ENCODE data around the gene ZFP1. TPM values are rescaled to one million over a fixed set of nuclear protein-coding genes. Genes with fewer than 3 reads are reported as not detected.

ZFP1 gene
- total RNA-seq = 14.4 and 18.0 TPM in 2 replicates
- 5.0 and 9.4 TPM in 2 replicates for polyA plus RNA-seq

DNA sequence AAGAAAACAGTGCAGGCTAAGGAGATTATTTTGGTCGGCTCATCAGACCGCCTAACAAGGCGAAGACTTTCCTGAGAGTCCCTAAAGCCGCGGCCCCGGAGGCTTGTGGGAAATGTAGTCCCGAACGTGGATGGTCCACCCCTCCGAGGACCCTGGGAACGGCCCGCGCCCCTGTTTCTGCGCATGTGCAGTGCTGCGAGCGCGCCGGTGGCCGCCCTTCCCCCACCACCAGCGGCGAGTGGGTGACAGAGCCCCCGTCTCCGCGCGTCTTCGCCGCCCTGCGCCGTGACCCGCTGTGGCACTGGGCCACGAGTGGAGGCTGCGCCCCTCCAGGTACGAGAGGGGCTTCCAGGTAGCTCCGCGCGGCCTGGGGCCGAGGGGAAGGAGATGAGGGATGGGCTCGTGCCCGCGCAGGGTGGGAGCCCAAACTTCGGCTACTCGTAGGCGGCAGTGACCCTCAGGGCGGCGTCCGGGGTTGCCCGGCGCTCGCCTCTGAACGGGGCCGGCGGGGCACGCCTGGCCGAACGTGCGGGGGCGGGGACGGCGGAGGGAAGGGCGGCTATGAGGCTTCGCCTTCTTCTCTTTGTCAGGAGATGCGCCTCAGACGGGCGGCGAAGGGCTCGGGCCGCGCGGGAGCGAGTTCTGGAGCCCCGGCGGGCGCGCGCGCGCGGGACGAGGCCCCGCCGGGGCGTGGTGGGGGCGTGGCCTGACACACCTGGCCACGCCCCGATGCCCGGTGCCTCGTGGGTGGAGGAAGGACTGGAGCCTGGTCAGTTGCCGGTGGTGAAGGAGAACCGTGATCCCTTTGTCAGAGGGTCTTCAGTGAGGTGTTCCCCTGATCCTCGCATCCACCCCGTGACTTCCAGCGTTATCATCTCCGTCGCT is at the start of gene ZFP1:
Gene ZFP1 (plus strand): TSS at position 214 of the 885 bp plus-strand sequence. CDS start 4,428 bp downstream, outside the sequence.
- H3K4me1 ChIP-seq (ENCODE audit: insufficient read depth) = peaks cover 6% of the 10 kb centered on the region
- H3K27ac ChIP-seq = peak within 1 kb of the TSS; percentile 97
- no peaks in the 10 kb centered on the region for H3K36me3 ChIP-seq (replicated peaks; ENCODE audit: insufficient read depth, low read depth)
- peaks cover 46% of the 10 kb centered on the region for H3K79me2 ChIP-seq
- H3K27me3 ChIP-seq = no peaks in the 10 kb centered on the region
- peak within 1 kb of the TSS; percentile 85 for H3K4me3 ChIP-seq
- H3K9me2 ChIP-seq (replicated peaks; ENCODE audit: insufficient read depth) = no peaks in the 10 kb centered on the region
- TF ChIP-seq EZH2 (IDR thresholded peaks at IDR 0.05; ENCODE audit: borderline replicate concordance) = no peak
- no peak for TF ChIP-seq EZH2phosphoT487 (IDR thresholded peaks at IDR 0.05; ENCODE audit: low read depth, severe bottlenecking, unreplicated experiment)
- TF ChIP-seq, protein P1, sequence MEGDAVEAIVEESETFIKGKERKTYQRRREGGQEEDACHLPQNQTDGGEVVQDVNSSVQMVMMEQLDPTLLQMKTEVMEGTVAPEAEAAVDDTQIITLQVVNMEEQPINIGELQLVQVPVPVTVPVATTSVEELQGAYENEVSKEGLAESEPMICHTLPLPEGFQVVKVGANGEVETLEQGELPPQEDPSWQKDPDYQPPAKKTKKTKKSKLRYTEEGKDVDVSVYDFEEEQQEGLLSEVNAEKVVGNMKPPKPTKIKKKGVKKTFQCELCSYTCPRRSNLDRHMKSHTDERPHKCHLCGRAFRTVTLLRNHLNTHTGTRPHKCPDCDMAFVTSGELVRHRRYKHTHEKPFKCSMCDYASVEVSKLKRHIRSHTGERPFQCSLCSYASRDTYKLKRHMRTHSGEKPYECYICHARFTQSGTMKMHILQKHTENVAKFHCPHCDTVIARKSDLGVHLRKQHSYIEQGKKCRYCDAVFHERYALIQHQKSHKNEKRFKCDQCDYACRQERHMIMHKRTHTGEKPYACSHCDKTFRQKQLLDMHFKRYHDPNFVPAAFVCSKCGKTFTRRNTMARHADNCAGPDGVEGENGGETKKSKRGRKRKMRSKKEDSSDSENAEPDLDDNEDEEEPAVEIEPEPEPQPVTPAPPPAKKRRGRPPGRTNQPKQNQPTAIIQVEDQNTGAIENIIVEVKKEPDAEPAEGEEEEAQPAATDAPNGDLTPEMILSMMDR (IDR thresholded peaks at IDR 0.05; ENCODE audit: poor library complexity) = no peak
- DNase-seq (ENCODE audit: low spot score) = peak; percentile 96
- no peaks in the 10 kb centered on the region for H4K20me1 ChIP-seq (ENCODE audit: insufficient read depth, poor library complexity, severe bottlenecking)
- WGBS (ENCODE audit: low lambda C conversion rate, missing lambda C conversion rate) = 1% methylated on average over 52 of the region's 93 CpGs
- H3K9me3 ChIP-seq (ENCODE audit: low read depth) = peaks cover 19% of the 10 kb centered on the region
- H2AFZ ChIP-seq = peak within 1 kb of the TSS; percentile 86
- H3K4me2 ChIP-seq = peak within 1 kb of the TSS; percentile 82

DNA sequence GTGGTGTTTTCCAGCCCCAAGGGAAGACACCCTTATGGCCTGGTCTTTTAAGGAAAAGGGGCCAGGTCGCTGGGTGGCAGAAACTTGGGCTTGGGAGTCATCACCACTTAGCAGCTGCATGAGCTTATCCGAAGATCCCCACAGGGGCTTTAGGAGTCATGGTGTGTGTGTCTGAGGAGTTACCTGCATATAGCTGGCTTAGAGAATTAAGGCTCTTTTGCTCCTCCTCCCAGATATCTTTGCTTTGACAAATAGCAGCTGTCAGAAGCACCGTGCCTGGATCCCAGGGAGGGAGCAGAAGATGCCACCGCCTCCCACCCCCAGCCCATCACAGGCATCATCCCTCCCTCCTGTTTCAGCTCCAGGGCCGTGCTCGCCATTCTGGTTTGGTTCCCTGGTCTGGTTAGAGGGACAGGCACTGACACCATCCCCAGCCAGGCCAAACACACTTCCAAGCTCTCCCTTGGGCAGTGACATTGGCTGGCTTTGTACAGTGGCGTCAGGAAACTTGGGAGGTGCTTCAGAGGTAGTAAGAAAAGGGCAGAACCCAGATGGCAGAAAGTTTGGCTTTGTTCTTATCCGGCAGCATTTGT is 49.2 kb upstream of the ZFP1 start:
- Histone ChIP-seq H3K27ac (no peak overlapping the region), H3K79me2 (peaks cover 38% of the 10 kb centered on the region), H3K36me3 (replicated peaks; ENCODE audit: insufficient read depth, low read depth) (no peaks in the 10 kb centered on the region), H3K4me2 (no peak overlapping the region), H3K27me3 (no peaks in the 10 kb centered on the region), H2AFZ (no peak overlapping the region), H3K4me1 (ENCODE audit: insufficient read depth) (peaks cover 5% of the 10 kb centered on the region), H4K20me1 (ENCODE audit: insufficient read depth, poor library complexity, severe bottlenecking) (peaks cover 8% of the 10 kb centered on the region), H3K9me2 (replicated peaks; ENCODE audit: insufficient read depth) (no peaks in the 10 kb centered on the region), H3K9me3 (ENCODE audit: low read depth) (no peaks in the 10 kb centered on the region), H3K4me3 (no peak overlapping the region)
- TF ChIP-seq, protein P1 (IDR thresholded peaks at IDR 0.05; ENCODE audit: poor library complexity) = no peak
- no peak for TF ChIP-seq EZH2phosphoT487 (IDR thresholded peaks at IDR 0.05; ENCODE audit: low read depth, severe bottlenecking, unreplicated experiment)
- no peak for TF ChIP-seq EZH2 (IDR thresholded peaks at IDR 0.05; ENCODE audit: borderline replicate concordance)
- WGBS (ENCODE audit: low lambda C conversion rate, missing lambda C conversion rate) = 67% methylated on average over 8 of the region's 8 CpGs
- no peak for DNase-seq (ENCODE audit: low spot score)

DNA sequence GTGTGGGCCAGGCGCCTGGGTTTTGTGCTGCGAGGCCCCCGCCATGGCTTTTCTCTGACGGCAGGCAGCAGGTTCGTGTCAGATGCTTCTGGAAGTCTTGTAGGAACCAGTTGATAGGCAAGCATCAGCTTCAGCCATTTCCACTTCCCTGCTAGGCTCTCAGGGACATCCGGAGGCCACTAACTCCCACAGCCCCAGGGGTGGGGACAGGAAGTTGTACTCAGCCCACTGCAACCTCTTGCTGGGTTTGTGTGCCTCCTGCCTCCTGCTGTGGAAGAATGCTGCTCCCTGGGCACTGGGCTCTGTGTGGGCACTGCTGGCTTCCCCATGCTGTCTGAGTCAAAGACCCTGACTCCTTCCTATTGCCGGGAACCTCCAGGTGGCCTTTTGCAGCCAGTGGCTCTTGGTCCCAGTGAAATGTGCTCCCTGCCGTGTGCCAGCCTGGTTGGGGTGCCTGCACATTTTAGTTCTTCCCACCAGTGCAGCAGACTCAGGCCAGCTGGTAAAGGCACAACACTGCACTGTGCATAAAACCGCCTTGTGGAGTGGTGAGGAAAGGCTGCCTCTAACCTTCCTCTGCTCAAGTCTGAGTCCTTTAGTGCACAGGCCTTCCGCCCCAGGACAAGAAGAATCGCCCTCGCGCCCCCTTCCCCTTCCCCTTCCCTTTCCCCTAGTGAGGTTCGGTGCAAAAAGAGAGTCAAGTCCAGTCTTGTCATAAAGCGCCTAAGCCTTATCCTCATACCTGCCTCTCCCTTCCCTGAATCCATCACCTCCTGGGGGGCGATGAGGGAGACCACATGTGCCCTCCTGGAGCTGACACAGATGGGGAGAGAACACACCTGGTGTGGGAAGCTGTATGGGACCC is 48.4 kb upstream of the ZFP1 start:
- Histone ChIP-seq H3K4me3 (no peak overlapping the region), H3K9me3 (ENCODE audit: low read depth) (no peaks in the 10 kb centered on the region), H3K4me1 (ENCODE audit: insufficient read depth) (peaks cover 5% of the 10 kb centered on the region), H3K9me2 (replicated peaks; ENCODE audit: insufficient read depth) (no peaks in the 10 kb centered on the region), H4K20me1 (ENCODE audit: insufficient read depth, poor library complexity, severe bottlenecking) (peaks cover 11% of the 10 kb centered on the region), H3K79me2 (peaks cover 39% of the 10 kb centered on the region), H3K36me3 (replicated peaks; ENCODE audit: insufficient read depth, low read depth) (no peaks in the 10 kb centered on the region), H3K27me3 (no peaks in the 10 kb centered on the region), H2AFZ (no peak overlapping the region), H3K27ac (no peak overlapping the region), H3K4me2 (no peak overlapping the region)
- no peak for TF ChIP-seq EZH2phosphoT487 (IDR thresholded peaks at IDR 0.05; ENCODE audit: low read depth, severe bottlenecking, unreplicated experiment)
- TF ChIP-seq, protein P1 (IDR thresholded peaks at IDR 0.05; ENCODE audit: poor library complexity) = no peak
- TF ChIP-seq EZH2 (IDR thresholded peaks at IDR 0.05; ENCODE audit: borderline replicate concordance) = no peak
- WGBS (ENCODE audit: low lambda C conversion rate, missing lambda C conversion rate) = 81% methylated on average over 14 of the region's 16 CpGs
- DNase-seq (ENCODE audit: low spot score) = no peak
